Neural cell (in vitro differentiated cells): ENCODE measurements around the gene TNFRSF12A.

Experiments used
- CTCF ChIP-seq: fragments of 450-650 bp; IDR thresholded peaks from 2 replicates; pipeline ENCODE4 v1.5.1; 2014; ENCODE audit warnings: antibody characterized with exemption, mild to moderate bottlenecking, moderate library complexity; ENCODE audit not compliant: poor library complexity, severe bottlenecking
- EZH2 ChIP-seq: fragments of 200-600, 300-800 bp; shearing (Covaris generic), sonication (generic); IDR thresholded peaks from 2 replicates; pipeline ENCODE4 v1.6.1; 2014; ENCODE audit warnings: antibody characterized with exemption, low read length, borderline replicate concordance, mild to moderate bottlenecking; ENCODE audit not compliant: insufficient read depth, poor library complexity, severe bottlenecking
- RAD21 ChIP-seq: fragments of 450-650 bp; conservative IDR thresholded peaks from 2 replicates; pipeline ENCODE4 v1.6.1; 2014; ENCODE audit warnings: antibody characterized with exemption, mild to moderate bottlenecking, moderate library complexity
- REST ChIP-seq: IDR thresholded peaks from 2 replicates; pipeline ENCODE4 v1.6.1; 2012; ENCODE audit warnings: borderline replicate concordance
- TAF1 ChIP-seq: IDR thresholded peaks from 2 replicates; pipeline ENCODE4 v1.6.1; 2012; ENCODE audit warnings: low read depth

GRCh38 chr16:2980227-2981176, 39.7 kb upstream of the TNFRSF12A start, which contains the start of gene PKMYT1:
- TF ChIP-seq CTCF (no peak), TAF1 (no peak), REST (no peak), EZH2 (no peak), RAD21 (no peak)
